HG02763 (cell line): ENCODE data around the gene TLCD1.

ENCODE experiments used
- ATAC-seq: cut with Tn5 transposase; IDR thresholded peaks from one replicate; pipeline ENCODE4 v1.9.1; 2021; ENCODE audit warnings: mild to moderate bottlenecking, moderate library complexity; ENCODE audit not compliant: unreplicated experiment

TLCD1 gene

GRCh38 chr17:28714281-28714680 is 11.8 kb downstream of the TLCD1 start:
- ATAC-seq: no peak

DNA sequence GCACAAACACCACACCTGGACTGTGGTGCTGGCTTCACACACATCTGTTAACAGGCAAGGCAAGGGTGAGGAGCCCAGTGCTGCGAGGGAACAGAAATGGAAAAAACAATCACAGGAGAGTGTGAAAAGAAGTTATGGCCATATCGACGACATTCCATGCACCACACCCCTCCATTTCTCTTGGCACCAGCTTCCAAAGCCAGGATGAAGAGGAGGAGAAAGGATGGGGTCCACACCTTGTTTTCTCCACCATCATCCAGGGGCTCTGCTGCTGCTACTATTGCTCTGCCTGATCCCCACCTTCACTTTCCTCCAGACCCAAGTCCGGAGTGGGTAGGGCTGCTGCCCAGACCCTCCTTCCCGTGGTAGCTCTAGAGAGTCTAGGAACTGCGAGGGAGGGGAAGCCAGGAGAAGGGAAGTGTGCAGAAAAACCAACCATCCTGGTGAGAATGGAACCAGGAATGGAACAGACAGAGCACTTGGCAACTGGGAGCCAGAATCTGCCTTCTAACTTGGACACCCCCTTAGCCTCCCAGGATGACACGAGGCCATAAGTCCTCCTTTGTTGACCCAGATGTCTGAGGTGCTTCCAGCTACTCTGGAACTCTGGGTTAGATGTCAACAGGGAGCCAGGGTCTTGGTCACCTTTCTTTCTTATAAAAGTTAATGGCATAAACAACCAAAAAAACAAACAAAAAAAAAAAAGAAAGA is 13.2 kb downstream of the TLCD1 start:
- ATAC-seq: no peak

DNA sequence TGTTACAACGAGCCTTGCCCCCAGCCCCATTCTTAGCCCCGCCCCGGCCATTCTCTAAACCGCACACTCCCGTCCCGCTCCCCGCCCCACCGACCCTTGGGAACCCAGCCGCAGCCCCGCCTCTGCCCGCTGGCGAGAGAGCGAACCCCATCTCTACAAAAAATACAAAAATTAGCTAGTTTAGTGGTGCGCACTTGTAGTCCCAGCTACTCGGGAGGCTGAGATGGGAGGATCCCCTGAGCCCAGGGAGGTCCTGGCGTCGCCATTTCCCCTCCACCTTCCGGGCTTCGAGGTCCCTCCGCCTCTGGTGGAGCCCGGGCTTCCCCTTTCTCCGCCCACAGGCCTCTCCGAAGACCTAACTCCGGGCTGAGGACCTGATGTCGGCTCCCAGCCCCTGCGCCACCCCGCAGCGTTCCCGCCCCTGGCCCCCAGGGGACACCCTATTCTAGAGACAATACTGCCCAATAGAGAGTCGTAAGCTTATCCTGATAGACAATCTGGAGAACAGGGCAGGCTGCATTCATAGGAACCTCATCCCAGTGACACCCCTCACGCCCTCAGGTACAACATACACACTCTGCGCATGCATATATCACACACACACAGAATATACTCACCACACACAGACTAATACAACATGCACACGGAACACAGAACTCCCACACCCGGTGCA is 13.9 kb downstream of the TLCD1 start:
- ATAC-seq: no peak

DNA sequence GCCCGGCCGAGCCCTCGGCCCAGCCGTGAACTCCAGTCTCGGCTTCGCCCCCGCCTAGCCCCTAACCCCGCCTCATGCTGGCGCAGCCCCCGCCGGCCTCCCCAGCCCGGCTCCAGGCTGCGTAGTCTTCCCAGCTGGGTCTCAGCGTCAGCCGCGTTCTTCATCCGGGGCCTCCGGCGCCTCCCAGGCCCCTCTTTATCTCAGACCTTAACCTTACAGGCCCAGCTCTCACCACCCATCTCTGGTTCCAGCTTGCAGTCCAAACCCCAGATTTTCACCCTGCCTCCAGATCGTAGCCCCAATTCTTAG is 14.4 kb downstream of the TLCD1 start, which contains the start of gene PROCA1:
TSS of gene PROCA1 (minus strand) at position 166 of the 309 bp plus-strand sequence. CDS start 228 bp downstream, outside the sequence.
- no peak for ATAC-seq

- peak; percentile 79 for ATAC-seq
Measured at GRCh38 chr17:28710861-28711722, 14.9 kb downstream of the TLCD1 start.

DNA sequence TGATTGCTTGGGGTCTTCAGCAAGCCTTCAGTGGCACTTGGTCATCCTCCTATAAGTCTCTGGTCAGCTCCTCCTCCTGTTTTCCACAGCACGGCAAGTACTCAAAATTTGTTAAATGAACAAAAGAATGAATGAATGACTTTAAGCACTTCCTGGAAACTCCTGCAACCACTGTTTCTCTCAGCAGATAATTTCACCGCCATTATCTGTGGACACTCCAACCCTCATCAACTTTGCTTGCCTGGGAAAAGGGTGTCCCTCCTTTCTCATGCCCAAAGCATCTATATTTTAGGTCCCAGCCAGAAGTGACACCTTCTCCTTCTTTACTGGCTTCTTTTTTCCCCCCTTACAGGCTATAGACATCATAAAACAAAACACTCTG is 18.7 kb downstream of the TLCD1 start:
- ATAC-seq: no peak

GRCh38 chr17:28706471-28707338 is 19.3 kb downstream of the TLCD1 start:
- ATAC-seq: no peak

- no peak for ATAC-seq
Measured at GRCh38 chr17:28705728-28706334, 20.2 kb downstream of the TLCD1 start.

DNA sequence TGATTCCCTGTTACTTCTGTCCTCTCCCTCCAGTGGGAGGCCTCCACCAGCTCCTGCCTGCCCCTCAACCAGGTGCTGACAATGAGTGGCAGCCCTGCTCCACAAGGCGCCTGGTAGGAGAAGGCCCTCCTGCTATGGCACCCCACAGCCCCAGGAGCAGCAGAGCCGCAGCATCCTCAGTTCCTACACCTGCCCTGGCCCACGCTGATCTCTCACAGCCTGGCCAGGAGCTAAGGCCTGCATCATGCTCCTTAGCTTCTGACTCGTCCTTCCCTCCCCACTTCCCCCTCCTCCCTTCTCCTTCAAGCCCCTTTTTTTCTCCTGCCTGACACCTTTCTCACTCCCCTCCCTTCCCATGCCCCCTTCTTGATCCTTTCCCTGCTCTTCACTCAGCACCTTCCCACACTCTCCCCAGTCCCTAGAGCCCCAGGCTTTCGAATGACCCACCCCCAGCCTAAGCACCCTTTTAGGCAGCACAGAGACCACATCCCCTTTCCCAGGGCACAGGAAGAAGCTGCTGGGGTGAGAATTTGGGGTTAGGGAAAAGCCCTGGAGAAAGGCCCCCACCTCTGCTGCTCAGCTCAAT is 20.9 kb downstream of the TLCD1 start:
- no peak for ATAC-seq

DNA sequence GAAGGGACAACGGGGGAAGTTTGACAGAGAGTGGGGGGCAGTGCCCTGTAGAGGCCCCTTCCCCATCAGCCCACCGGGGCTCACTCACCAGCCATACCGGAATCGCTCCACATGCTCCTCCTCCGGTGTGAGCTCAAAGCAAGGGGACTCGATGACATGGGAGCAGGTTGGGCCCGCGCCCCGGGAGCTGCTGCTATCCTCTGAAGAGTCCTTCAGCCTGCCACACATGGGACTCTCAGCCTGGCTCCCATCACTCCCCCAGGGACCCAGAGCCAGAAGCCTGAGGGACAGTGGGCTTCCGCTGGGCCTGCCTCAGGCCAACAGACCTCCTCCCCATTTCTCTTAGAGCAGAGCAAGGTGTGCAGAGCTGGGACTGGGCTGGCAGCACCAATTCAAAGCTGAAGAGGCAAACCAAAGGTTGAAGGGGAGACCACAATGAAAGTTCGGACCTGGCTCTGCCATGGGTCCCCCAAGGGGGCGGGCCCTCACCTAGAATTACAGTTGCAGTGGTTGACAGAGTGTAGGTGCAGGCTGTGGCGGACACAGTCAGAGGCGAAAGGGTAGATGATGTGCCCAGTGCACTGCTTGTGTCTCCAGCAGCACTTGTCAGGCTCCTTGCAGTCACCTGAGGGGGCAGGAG is 21.7 kb downstream of the TLCD1 start:
- no peak for ATAC-seq

- no peak for ATAC-seq
Measured at GRCh38 chr17:28703552-28704218, 22.3 kb downstream of the TLCD1 start.

GRCh38 chr17:28702752-28703150 is 23.3 kb downstream of the TLCD1 start:
- no peak for ATAC-seq

DNA sequence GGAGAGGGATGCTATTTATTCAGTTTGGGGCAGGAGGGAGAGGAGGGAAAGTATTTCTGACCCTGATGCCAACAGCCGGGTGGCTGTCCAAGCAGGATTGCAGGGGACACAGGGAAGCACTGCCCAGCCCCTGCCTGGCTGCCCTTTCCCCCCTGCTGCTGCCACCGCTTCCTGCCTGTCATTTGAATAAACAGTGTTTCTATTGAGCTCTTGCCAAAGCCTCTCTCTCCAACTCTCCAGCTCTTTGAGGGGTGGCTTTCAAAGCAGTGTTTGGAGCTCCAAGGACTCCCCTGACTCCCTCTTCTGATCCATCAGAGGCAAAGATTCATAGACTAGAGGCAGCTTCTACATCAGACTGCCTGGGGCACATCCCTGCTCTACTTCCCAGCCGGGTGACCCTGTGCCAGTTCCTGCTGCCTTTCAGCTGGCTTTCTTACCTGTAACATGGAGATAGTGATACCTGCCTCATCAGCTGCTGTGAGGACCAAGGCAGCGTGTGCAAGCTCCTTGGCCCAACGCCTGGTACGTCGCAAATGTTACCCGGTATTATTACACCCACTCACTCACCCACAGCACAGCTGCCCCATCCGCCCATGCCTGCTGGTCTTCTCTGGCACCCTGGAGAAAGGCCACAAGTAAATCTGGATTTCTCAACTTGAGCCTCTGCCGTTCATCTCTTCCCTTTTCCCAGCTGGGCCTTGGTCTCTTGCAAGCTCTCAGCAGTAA is 23.8 kb downstream of the TLCD1 start:
- ATAC-seq: no peak

DNA sequence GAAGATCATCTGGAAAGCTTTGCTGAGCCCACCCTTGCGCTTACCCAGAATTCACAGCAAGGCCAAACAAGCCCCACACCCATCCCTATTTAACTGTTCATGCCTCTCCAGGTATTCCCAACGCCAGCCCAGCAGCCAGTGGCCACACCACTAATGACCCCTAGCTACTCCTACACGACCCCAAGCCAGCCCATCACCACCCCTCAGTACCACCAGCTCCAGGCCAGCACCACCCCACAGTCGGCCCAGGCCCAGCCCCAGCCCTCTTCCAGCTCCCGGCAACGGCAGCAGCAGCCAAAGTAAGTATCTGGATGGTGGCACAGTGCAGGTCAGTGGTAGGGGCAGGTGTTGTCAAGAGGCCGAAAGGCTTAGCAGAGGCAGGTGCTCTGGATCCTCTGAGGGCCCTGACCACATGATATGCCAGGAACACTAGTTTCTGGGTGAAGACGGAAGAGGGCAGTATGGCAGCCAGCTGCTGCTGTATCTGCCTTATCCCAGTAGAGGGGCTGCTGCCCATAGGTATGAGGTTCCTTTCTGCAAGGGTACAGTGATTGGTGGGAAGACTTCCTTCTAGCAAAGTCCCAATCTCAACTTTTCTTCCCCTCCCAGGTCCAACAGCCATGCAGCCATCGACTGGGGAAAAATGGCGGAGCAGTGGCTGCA is 25.1 kb downstream of the TLCD1 start:
- no peak for ATAC-seq

GRCh38 chr17:28700278-28700677 is 25.8 kb downstream of the TLCD1 start:
- ATAC-seq: no peak

DNA sequence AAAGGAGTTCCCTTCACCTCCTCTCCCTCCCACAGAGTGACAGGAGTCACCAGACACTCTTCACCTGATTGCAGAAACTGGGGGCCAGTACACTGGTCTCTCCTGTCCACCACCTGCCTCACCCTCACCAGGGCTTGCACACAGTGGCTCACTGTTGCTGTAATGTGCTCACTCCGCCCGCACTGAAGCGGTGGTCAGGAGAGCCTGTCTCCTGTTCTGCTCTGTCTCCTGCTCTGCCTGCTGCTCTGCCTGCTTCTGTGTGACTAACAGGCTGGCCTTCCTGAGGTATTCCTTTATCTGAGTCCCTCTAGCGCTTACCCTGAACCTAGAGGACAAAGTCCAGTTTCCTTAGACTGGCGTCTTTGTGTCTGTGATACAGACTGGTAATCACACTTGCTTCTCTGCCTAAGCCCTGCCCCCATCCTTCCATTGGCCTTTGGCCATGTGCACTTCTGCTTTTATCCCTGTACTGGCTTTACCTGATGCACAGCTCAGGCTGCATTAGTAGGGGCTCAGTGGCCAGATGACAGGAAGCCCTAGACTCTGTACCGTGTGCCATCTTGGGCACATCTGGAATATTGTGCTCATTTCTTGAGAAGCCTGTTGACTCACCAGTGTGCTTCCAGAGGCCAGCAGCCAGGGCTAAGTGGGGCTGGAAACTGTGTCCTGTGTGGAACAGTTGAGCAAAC is 27.6 kb downstream of the TLCD1 start:
- ATAC-seq: no peak

DNA sequence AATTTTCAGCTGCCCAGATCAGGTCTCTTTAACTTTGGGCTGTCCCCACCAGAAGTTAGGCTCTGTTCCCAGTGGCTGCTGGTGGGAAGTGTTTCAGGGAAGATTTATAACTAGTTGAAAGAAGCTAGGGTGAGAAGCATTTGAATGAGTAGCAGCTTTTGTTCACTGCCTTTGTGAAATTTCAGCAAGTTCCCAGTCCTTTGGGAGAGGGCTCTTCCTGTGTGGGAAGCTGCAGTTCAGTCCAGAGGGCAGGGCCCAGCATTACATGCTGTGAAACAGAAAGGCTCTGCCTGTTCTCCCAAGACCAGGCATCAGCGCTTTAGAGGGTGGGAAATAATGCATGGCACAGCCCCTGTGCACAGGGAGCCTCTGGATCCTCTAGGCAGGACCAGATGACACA is 32.2 kb downstream of the TLCD1 start:
- ATAC-seq: no peak
